DND-41 (cell line): ENCODE results near the gene NEUROD2.

Experiments used
- EZH2 ChIP-seq: IDR thresholded peaks from 3 replicates; pipeline ENCODE4 v1.6.1; 2012; ENCODE audit warnings: borderline replicate concordance, low read depth, mild to moderate bottlenecking, moderate library complexity, low read length, inconsistent platforms; ENCODE audit not compliant: severe bottlenecking
- TF ChIP-seq, protein P1 (sequence below): IDR thresholded peaks from 2 replicates; pipeline ENCODE4 v1.5.1; 2012; ENCODE audit warnings: borderline replicate concordance, low read length, moderate library complexity, mild to moderate bottlenecking; ENCODE audit not compliant: poor library complexity, severe bottlenecking; ENCODE audit errors: extremely low read depth

- TF ChIP-seq, protein P1, sequence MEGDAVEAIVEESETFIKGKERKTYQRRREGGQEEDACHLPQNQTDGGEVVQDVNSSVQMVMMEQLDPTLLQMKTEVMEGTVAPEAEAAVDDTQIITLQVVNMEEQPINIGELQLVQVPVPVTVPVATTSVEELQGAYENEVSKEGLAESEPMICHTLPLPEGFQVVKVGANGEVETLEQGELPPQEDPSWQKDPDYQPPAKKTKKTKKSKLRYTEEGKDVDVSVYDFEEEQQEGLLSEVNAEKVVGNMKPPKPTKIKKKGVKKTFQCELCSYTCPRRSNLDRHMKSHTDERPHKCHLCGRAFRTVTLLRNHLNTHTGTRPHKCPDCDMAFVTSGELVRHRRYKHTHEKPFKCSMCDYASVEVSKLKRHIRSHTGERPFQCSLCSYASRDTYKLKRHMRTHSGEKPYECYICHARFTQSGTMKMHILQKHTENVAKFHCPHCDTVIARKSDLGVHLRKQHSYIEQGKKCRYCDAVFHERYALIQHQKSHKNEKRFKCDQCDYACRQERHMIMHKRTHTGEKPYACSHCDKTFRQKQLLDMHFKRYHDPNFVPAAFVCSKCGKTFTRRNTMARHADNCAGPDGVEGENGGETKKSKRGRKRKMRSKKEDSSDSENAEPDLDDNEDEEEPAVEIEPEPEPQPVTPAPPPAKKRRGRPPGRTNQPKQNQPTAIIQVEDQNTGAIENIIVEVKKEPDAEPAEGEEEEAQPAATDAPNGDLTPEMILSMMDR = no peak
- no peak for TF ChIP-seq EZH2
Observed at GRCh38 chr17:39626171-39627046, 18.7 kb upstream of the NEUROD2 start, which contains the start of gene PPP1R1B.
